Measurements from ENCODE around the gene KMT2D. TPM values are rescaled to one million over a fixed set of nuclear protein-coding genes. Genes with fewer than 3 reads are reported as not detected.

KMT2D gene
- polyA plus RNA-seq, 1 experiment, result 9.7 TPM

DNA sequence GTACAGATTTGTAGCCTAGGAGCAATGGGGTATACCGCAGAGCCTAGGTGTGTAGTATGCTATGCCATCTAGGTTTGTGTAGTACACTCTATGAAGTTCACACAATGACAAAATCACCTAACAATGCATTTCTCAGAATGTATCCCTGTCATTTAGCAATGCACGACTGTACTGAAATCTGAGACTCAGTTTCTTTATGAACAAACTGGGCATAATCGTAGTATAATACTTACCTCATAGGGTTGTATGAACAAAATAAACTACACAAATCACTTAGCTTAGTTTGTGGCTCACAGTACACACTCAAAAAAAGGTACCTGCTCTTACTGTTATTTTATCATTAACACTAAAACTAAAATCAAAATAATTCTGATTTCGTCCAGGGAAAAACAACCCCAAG, 35.1 kb downstream of the KMT2D start:
- Histone ChIP-seq H3K4me3 (ENCODE audit: low read depth, low read length) (no peak overlapping the region), H3K27me3 (ENCODE audit: control insufficient read depth, insufficient read depth, low read length) (no peaks in the 10 kb centered on the region), H3K36me3 (ENCODE audit: control insufficient read depth, insufficient read depth, low read length) (peaks cover 45% of the 10 kb centered on the region)
- TF ChIP-seq, protein P1, sequence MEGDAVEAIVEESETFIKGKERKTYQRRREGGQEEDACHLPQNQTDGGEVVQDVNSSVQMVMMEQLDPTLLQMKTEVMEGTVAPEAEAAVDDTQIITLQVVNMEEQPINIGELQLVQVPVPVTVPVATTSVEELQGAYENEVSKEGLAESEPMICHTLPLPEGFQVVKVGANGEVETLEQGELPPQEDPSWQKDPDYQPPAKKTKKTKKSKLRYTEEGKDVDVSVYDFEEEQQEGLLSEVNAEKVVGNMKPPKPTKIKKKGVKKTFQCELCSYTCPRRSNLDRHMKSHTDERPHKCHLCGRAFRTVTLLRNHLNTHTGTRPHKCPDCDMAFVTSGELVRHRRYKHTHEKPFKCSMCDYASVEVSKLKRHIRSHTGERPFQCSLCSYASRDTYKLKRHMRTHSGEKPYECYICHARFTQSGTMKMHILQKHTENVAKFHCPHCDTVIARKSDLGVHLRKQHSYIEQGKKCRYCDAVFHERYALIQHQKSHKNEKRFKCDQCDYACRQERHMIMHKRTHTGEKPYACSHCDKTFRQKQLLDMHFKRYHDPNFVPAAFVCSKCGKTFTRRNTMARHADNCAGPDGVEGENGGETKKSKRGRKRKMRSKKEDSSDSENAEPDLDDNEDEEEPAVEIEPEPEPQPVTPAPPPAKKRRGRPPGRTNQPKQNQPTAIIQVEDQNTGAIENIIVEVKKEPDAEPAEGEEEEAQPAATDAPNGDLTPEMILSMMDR (IDR thresholded peaks at IDR 0.05; ENCODE audit: insufficient read depth, low read depth, low read length), result no peak
- CTCF ChIA-PET, result interaction anchor here (0.7 kb wide), 1 partner anchor 18 kb away, joined by 4 read pairs; no protein-coding TSS in a partner anchor
- no peak for DNase-seq (ENCODE audit: low read depth)
- POLR2A ChIA-PET, result no interaction called here

DNA sequence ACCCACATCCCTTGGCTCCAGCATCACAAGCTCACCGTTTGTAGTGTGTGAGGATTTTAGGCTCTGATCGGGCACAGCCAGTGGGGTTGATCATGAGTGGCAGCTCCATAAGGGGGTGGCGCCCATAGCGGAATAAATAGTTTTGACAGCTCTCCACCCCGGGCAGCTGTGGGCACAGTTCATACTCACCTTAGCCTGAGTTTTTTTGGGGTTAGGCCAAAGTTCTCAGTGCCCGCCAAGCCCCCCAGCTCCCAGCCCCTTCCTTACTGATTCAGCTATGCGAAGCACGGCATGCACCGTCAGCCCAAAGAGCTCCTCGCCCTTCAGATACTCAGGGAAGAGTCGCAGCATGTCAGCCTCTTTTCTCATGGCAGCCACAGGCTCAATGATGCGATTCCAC, 36.1 kb downstream of the KMT2D start:
- no peak for DNase-seq (ENCODE audit: low read depth)
- Histone ChIP-seq H3K4me3 (ENCODE audit: low read depth, low read length) (no peak overlapping the region), H3K27me3 (ENCODE audit: control insufficient read depth, insufficient read depth, low read length) (no peaks in the 10 kb centered on the region), H3K36me3 (ENCODE audit: control insufficient read depth, insufficient read depth, low read length) (peaks cover 41% of the 10 kb centered on the region)
- TF ChIP-seq, protein P1 (IDR thresholded peaks at IDR 0.05; ENCODE audit: insufficient read depth, low read depth, low read length), result no peak
- ChIA-PET CTCF (interaction anchor here (0.8 to 1.1 kb wide), 2 partner anchors 39 to 67 kb away, joined by 3 to 4 read pairs; no protein-coding TSS in a partner anchor), POLR2A (no interaction called here)

DNA sequence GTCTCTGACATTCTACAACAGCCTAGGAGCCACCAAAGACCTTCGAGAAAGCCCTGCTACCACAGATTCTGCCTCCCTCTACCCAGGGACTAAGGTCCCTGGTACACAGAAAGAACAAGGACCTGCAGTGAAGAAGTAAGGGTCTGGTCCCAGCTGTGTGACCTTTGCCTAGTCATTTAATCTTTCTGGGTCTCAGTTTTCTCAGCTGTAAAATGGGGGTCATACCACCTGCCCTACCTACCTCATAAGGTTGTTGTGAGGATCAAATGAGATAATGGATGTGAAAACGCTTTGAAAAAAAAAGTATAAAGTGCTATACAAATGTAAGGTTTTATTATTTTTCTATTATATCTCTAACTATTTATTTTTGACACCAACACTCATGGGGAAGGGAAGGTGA, 36.8 kb downstream of the KMT2D start:
- H3K36me3 ChIP-seq (ENCODE audit: control insufficient read depth, insufficient read depth, low read length), result peaks cover 38% of the 10 kb centered on the region
- POLR2A ChIA-PET, result no interaction called here

DNA sequence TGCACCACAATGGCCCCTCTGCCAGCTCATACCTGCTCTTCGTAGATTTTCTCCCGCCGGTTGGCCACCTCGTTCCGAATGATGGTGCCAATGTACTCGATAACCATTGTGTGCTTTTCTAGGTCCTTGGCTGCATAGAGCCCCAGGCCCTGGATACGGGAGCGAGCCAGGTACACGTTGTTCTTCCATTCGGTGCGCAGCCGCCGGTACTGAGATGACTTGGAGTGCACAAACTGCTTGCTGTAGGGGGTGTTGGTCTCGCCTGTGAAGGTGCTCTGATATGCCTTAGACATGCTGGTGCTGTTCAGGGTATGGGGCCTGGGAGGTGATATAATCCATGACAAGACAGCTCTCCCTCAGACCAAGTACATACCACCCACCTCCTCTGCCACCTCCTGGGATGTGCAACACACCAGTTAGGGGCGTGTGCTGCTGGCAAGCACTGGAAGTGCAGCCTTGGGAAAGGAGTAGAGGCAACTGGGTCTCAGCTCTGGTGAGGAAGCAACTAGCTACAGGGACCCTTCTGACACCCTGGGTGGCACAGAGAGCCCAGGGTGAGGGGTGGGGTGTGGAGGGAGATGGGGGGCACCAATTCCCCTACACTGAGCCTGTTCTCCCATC, 37.9 kb downstream of the KMT2D start:
- TF ChIP-seq, protein P1 (IDR thresholded peaks at IDR 0.05; ENCODE audit: insufficient read depth, low read depth, low read length), result no peak
- H3K27me3 ChIP-seq (ENCODE audit: control insufficient read depth, insufficient read depth, low read length), result no peaks in the 10 kb centered on the region
- no peak for DNase-seq (ENCODE audit: low read depth)
- H3K36me3 ChIP-seq (ENCODE audit: control insufficient read depth, insufficient read depth, low read length), result peaks cover 28% of the 10 kb centered on the region
- POLR2A ChIA-PET, result interaction anchor here (0.7 kb wide), 1 partner anchor 12 kb away, joined by 3 read pairs; no protein-coding TSS in a partner anchor
- no peak overlapping the region for H3K4me3 ChIP-seq (ENCODE audit: low read depth, low read length)
- CTCF ChIA-PET, result interaction anchor here (0.6 kb wide), 1 partner anchor 17 kb away, joined by 3 read pairs; no protein-coding TSS in a partner anchor

More for the DNA sequence above, 36.8 kb downstream of the KMT2D start:
- Histone ChIP-seq H3K27me3 (ENCODE audit: control insufficient read depth, insufficient read depth, low read length) (no peaks in the 10 kb centered on the region), H3K4me3 (ENCODE audit: low read depth, low read length) (no peak overlapping the region)
- TF ChIP-seq, protein P1 (IDR thresholded peaks at IDR 0.05; ENCODE audit: insufficient read depth, low read depth, low read length), result no peak
- DNase-seq (ENCODE audit: low read depth), result no peak
- CTCF ChIA-PET, result interaction anchor here (1.1 kb wide), 1 partner anchor 40 kb away, joined by 4 read pairs; no protein-coding TSS in a partner anchor

DNA sequence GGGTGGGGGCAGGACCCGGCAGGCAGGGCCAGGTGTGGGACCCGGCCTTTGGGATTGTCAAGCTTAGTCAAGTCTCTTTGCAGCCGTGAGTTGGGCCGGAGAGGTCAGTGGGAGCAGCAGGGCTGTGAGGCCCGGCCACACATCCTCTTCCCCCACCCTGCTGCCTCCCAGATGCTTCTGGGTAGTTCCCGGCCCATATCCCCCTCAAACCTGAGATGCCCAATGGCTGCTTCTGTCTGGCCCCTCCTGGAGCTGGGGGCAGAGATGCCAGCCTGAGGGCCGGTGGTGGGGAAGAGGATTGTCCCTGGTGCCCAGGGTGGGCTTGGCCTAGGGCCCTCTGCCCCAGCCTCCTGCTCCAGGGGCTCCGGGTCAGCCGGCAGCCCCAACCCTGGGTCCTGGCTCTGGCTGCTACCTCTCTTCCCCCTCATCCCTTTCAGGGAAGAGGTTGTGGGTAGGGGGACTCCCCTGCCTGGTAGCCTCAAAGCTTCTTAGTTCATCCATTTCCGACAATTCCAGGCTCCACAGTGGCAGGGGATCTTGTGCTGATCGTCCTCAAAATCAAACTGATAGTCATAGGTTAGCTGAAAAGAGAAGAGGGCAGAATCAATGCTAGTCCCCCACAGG, 39.2 kb downstream of the KMT2D start:
- no peaks in the 10 kb centered on the region for H3K27me3 ChIP-seq (ENCODE audit: control insufficient read depth, insufficient read depth, low read length)
- ChIA-PET CTCF (interaction anchor here (1.3 to 1.4 kb wide), 3 partner anchors 13 to 34 kb away, joined by 3 to 9 read pairs (median 4); no protein-coding TSS in a partner anchor), POLR2A (no interaction called here)
- TF ChIP-seq, protein P1 (IDR thresholded peaks at IDR 0.05; ENCODE audit: insufficient read depth, low read depth, low read length), result no peak
- peaks cover 19% of the 10 kb centered on the region for H3K36me3 ChIP-seq (ENCODE audit: control insufficient read depth, insufficient read depth, low read length)
- no peak for DNase-seq (ENCODE audit: low read depth)
- H3K4me3 ChIP-seq (ENCODE audit: low read depth, low read length), result no peak overlapping the region
